Superior temporal gyrus (tissue), 1 donor: Measurements from ENCODE around the gene TNPO2.

Experiments used
- DNase-seq: peaks from one replicate; pipeline ENCODE4 v3.0.0-alpha.2; 2016; ENCODE audit errors: extremely low spot score

Gene TNPO2

GRCh38 chr19:12723641-12724426 is at the start of gene TNPO2:
TSS of gene TNPO2 (minus strand) at chr19:12723932. CDS start at chr19:12720977, 2,955 bp downstream.
- DNase-seq: peak; percentile 64

GRCh38 chr19:12772323-12772722 is 48.6 kb upstream of the TNPO2 start:
- DNase-seq: no peak

- DNase-seq: no peak
Observed at GRCh38 chr19:12770922-12771321, 47.2 kb upstream of the TNPO2 start.

DNA sequence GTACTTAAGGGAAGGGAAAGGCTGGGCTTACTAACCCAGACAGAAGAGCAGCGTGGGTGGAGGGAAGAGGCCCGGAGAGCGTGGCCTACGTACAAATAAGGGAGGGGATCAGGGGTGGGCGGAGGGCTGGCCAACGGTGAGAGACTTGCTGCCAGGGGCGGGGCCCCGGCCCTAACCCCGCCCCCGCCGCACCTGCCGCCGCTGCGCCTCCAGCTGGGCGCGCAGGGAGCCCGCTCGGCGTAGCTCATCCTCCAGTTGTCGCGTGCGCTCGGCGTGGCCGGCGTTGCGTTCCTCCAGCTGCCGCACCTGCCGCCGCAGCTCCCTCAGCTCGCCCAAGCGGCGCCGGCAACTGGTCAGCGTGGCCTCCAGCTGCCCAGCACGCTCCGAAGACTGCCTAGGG is 46.0 kb upstream of the TNPO2 start:
- DNase-seq: no peak

GRCh38 chr19:12767666-12768065 is 43.9 kb upstream of the TNPO2 start:
- DNase-seq: no peak

DNA sequence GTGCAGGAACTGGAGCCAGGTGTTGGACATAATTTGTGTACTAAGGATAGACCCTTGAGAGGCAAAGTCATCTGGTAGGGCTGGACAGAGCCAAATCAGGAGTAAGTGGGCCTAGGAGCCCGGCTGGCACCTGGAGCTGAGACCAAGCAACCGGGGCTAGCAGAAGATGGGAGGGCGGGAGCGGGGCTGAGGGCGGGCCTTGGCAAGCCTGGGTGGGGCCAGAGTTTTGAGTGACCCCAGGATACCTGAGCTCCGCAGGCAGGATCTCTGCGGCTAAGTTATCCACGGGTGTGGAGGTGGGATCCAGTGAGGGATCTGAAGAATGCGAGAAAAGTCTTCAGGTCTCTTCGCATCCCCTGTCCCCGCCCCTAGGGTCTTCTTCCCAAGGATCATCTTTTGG is 43.4 kb upstream of the TNPO2 start:
- no peak for DNase-seq

- DNase-seq: peak; percentile 57
Observed at GRCh38 chr19:12766051-12766521, 42.4 kb upstream of the TNPO2 start.

GRCh38 chr19:12764698-12765097 is 41.0 kb upstream of the TNPO2 start:
- no peak for DNase-seq

- no peak for DNase-seq
Observed at GRCh38 chr19:12763100-12763499, 39.4 kb upstream of the TNPO2 start.

GRCh38 chr19:12759686-12760085 is 36.0 kb upstream of the TNPO2 start:
- no peak for DNase-seq

GRCh38 chr19:12757544-12758274 is 34.0 kb upstream of the TNPO2 start:
- DNase-seq: peak; percentile 51

DNA sequence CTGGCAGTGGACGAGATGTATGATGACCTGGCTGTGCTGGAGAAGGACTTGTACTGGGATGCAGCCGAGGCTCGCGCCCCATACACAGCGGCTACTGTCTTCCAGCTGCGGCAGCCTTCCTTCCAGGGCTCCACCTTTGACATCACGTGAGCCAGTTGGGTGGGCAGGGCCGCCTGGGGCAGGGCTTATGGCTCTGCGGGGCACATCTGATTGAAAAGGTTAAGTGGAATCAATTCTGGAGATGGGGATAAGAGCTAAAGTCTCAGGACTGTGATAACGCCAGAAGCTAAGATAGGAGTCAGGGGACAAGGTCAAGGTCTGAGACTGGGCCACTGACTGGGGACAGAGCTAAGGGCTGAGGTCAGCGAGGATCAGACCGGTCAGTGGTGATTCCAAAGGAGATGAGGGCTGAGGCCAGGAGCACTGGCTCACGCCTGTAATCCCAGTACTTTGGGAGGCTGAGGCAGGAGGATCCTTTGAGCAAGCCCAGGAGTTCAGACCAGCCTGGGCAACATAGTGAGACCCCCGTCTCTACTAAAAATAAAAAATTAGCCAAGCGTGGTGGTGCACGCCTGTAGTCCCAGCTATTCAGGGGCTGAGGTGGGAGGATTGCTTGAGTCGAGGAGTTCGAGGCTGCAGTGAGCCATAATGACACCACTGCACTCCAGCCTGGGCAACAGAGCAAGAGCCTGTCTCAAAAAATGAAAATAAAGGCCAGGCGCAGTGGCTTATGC is 32.6 kb upstream of the TNPO2 start:
- no peak for DNase-seq

DNA sequence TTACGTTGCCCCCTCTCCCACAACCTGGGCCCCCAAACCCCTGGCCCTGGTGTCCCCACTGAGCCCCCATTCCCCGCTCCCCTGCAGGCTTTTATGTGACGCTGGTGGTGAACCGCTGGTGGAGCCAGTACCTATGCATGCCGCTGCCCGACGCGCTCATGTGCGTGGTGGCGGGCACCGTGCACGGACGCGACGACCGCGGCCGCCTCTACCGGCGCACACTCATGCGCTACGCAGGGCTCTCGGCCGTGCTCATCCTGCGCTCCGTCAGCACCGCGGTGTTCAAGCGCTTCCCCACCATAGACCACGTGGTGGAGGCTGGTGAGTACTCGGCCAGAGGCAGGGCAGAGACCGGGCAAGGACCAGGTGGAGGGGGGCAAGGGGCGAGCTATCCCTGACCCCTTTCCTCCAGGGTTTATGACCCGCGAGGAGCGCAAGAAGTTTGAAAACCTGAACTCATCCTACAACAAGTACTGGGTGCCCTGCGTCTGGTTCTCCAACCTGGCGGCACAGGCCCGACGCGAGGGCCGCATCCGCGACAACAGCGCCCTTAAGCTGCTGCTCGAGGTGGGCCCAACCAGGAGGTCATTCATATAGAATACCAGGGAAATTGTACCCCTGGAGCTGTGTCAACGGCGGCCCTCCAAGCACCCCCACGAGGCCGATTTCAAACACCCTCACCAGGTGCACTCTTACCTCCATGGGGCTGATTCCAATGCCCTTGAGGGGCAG is 30.9 kb upstream of the TNPO2 start:
- DNase-seq: no peak

DNA sequence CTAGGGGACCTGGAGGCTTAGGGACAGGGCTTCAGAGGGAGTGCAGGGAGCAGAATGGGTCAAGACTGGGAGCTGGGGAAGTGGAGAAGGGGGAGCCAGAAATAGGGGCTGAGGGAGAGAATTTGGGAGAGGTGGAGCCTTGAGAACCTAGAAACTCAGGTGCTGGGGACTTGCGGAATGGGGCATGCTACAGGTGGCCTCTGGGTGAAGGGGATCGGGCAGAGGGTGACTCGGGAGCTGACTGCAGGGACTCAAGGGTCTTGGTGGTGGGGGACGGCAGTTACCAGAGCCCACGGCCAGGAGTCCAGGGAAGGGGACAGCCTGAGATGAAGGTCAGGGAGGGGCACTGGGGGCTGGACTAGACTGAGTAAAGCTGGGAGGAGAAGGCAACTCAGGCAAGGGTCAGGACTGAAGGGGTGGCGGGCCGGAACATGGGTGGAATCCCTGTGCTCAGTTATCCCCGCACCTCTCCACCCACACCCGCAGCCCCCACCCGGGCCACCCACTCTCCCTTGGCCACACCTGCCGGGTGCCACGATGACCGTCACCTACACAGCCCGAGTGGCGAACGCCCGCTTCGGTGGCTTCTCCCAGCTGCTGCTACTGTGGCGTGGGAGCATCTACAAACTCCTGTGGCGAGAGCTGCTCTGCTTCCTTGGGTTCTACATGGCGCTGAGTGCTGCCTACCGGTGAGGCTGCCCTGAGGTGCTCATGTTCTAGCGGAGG is 28.5 kb upstream of the TNPO2 start:
- DNase-seq: no peak

DNA sequence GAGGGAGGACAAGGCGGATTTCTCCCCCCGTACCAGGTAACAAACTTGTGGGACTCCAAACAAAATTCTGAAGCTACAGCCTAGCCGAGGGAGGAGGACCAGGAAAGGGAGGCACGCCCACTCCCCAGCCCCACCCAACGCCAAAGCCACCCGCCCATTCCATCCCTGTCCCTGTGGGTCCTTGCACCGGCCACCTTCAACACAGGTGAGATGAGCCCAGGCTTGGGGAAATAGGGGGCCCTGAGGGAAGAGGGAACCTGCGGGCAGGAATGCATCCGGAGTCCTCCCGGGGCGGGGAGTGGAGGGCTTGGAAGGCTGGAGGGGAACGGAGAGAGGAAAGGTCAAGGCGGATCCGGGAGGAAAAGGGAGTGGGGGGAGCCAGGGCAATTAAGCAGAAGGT is 27.9 kb upstream of the TNPO2 start, which contains the start of gene BEST2:
BEST2 (plus strand) TSS at position 157 of the 400 bp plus-strand sequence. CDS start 802 bp downstream, outside the sequence.
- DNase-seq: no peak

DNA sequence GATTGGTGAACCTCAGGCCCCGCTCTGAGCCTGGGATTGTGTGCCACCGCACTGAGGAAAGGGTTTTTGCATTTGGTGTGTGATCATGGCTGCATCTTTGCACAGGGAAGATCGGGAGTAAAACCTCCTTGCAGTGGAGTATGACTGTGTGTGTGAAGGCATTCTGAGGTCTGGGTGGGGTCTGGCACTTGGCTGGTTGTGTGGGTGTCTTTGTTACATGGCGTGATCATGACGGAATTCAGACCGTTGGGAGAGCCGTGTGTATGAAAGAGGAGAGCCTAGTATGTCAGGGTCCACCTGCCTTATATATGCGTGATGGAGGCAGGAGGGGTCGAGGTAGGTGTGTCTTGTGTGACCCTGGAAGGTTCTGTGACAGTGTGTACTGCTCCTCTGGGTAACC is 27.1 kb upstream of the TNPO2 start:
- DNase-seq: no peak

- DNase-seq: no peak
Observed at GRCh38 chr19:12749938-12750521, 26.3 kb upstream of the TNPO2 start.

- no peak for DNase-seq
Observed at GRCh38 chr19:12748489-12748888, 24.8 kb upstream of the TNPO2 start.

DNA sequence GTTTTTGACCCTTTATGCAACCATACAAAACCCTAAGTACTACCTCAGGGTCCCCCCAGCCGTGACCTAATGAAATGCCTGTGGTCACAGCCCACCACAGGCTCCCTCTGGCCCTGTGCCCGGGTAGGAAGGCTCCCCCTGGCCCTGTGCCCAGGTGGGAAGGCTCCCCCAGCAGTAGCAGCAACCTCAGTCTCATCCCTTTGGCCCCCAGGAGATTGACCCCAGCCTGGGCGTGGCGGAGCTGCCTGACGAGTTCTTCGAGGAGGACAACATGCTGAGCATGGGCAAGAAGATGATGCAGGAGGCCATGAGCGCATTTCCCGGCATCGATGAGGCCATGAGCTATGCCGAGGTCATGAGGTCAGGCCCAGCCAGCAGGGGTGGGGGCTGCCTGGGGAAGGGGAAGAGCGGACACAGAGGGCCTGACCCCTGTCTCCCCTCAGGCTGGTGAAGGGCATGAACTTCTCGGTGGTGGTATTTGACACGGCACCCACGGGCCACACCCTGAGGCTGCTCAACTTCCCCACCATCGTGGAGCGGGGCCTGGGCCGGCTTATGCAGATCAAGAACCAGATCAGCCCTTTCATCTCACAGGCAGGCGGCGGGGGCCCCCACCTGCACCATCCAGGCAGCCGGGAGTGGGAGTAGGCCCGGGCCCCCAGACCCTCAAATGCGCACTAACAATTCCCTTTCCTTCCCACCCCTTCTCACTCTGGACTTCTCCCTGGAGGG is 21.6 kb upstream of the TNPO2 start:
- no peak for DNase-seq

DNA sequence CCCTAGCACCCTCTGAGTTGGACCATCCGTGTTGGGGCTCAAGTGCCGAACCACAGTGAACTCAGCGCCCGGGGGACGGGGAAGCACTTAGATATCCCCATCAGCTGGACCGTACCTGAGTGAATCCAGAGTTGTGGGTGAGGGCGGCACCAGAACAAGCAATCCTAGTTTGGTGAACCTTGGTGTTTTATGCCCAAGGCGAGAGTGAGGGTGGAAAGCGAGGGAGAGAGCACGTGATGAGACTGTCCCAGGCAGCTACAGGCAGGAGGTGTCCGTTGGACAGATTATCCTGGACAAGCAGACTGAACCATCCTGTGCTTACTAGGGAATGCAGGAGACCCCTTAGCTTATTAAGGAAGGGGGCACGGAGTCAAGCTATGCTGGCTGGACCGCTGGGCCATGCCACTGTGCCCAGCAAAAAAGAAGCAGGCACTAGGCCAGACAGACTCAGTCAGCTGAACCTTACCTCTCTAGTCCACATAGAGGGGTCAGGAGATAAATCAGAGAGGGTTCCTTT is 14.2 kb upstream of the TNPO2 start:
- DNase-seq: no peak
